DMS 273 (cell line): Measurements from ENCODE around the gene CITED4.

Source experiments
- DNase-seq: peaks from one replicate; lab custom pipeline; 2025; ENCODE audit not compliant: unreplicated experiment; lab: John Stamatoyannopoulos, UW

The CITED4 gene

DNA sequence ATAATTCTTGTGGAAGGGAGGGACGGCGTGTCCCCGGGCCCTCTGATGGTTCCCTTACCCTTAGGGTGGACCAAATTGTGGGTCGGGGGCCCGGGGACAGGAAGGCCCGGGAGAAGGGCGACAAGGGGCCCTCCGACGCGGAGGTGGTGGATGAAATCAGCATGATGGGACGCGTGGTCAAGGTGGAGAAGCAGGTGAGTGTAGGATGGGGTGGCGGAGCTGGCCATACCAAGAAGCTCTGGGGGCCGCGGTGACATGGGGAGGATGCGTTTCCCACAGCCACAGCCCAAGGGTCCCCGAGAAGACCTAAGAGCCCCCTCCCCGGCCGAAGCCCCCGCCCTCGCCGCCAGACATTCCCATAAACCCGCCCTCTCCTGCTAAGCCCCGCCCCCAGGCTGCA lies 24.6 kb downstream of the CITED4 start:
- no peak for DNase-seq

- no peak for DNase-seq
These were observed 25.9 kb downstream of the CITED4 start for GRCh38 chr1:40836283-40836682.

- no peak for DNase-seq
These were observed 27.1 kb downstream of the CITED4 start for GRCh38 chr1:40834968-40835545.

GRCh38 chr1:40833979-40834378 lies 28.2 kb downstream of the CITED4 start:
- DNase-seq: no peak

GRCh38 chr1:40831001-40831732 lies 31.0 kb downstream of the CITED4 start:
- DNase-seq: no peak

GRCh38 chr1:40830419-40830943 lies 31.7 kb downstream of the CITED4 start:
- no peak for DNase-seq

GRCh38 chr1:40829631-40830245 lies 32.4 kb downstream of the CITED4 start:
- no peak for DNase-seq

DNA sequence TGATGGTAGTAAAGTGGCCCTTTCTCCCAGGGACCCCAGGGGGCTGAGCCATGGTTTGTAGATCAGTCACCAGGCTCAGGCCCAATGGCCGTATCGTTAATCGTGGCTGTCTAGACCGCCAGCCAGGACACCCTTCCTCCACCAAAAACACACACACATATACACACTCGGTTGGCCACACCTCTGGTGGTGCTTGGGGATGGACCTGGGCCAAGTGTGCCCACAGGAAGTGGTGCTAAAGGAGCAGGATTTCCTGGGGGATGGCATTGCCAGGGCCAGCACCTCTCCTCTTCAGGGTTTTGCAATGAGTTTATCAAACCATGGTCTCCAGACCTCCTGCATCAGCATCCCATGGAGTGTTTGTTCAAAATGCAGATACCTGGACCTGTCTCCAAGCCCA lies 36.2 kb downstream of the CITED4 start:
- DNase-seq: no peak

GRCh38 chr1:40825435-40825788 lies 36.8 kb downstream of the CITED4 start:
- DNase-seq: no peak

DNA sequence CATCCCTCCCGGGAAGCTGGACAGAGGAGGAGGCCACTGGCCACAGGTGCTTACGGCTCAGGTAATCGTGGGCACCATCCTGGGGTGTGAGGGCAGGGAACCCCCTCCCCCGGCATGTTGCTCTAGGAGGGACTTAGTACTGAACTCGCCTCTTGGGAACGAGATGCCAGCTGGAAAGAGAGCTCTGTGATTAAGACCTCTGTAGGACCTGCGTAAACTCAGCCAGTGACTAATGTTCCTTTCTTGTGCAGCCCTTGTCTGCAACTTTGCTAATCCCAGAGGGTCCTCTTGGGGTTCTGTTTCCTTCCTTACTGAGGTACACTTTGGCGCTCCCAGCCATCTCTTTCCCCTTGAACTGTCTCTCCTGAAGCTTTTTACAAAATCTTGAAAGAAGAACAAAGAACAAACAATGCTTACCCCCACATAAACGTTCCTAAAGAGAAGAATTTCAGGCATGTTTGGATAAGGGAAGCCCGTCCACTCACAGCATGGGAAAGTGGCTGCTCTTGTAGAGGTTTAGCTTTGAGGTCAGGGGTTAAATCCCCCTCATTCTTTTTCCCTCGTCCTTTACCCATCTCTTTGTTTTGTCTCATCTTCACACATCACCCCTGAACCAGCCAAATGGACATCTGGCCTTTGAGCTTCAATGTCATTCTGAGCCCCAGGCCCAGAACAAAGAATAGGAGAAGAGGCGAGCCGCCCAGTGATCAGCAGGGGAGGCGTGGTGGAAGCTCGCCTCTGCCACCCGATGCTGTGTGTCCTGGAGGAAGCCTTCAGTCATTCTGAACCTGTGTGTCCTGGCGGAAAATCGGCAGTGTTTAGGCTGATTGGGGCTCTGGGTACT lies 37.4 kb downstream of the CITED4 start:
- DNase-seq: no peak

DNA sequence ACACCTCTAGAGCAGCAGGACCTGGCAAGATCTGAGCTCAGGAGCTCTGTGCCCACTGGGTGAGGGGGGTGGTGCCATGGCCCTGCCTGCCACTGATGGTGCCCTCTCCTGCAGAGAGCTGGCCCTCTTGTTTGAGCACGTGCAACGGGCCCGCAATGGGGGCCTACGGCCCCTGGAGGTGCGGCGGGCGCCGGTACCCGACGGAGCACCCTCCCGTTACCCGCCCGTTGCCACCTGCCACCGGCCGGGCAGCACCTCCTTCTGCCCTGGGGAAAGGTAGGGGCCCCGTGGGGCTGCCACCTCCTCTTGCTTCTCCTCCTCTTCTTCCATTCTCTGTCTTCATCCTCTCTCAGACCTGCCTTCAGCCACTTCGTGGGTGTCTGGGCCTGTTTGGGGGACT lies 38.2 kb downstream of the CITED4 start:
- DNase-seq: no peak

GRCh38 chr1:40823345-40823744 lies 38.8 kb downstream of the CITED4 start:
- DNase-seq: no peak

GRCh38 chr1:40822890-40823289 lies 39.3 kb downstream of the CITED4 start:
- no peak for DNase-seq

GRCh38 chr1:40820911-40821693 lies 41.1 kb downstream of the CITED4 start:
- DNase-seq: no peak

DNA sequence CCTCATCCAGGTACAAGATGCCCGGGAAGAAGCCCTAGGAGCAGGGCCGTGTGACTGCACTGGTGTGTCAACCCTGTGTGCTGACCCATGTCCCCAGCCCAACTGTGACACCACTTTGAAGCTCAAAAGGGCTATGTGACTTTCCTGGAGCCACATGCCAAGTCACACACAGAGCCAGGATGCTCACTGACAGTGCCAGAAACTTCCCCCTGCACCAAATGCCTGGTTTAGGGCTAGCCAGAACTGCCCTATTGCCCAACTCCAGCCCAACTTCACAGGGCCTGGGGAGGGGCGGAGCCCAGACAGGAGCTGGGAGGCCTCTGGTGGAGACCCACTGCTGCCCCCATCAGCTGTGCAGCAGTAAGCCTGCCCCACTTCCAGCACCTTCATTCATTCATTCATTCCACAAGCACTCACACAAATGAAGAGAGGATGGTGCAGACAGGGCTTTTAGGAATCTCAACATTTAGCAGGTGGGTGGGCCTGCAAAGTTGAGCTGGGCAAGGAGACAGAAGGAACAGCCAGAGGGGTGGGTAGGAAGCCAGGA lies 41.8 kb downstream of the CITED4 start:
- peak; percentile 95 for DNase-seq

- no peak for DNase-seq
These were observed 43.1 kb downstream of the CITED4 start for GRCh38 chr1:40819101-40819500.

DNA sequence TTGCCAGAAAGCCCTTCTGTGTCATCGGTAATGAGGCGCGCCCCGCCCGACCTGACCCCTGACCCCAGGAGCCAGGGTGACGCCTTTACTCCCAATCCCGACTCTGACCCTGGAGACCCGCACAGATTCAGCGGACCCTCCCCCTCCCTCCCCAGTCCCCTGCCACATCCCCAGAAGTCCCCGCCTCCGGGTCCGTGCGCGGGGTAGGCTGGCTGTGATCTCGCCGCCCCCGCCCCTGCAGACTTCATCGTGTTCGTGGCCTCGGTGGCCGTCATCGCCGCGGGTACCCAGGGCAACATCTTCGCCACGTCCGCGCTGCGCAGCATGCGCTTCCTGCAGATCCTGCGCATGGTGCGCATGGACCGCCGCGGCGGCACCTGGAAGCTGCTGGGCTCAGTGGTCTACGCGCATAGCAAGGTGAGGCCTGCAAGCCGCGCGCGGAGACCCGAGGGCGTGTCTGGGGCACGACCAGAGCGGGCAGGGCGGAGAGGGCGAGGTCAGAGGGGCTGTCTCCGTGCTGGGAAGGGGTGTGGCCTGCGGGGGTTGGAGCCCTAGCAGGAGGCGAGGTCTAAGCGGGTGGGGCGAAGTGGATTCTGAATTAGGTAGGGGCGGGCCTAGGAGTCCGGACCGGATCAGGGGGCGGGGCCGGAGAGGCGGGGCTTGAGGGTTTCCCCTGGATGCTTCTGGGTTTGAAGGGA lies 43.8 kb downstream of the CITED4 start:
- DNase-seq: peak; percentile 88

- DNase-seq: no peak
These were observed 44.3 kb downstream of the CITED4 start for GRCh38 chr1:40817791-40818263.

DNA sequence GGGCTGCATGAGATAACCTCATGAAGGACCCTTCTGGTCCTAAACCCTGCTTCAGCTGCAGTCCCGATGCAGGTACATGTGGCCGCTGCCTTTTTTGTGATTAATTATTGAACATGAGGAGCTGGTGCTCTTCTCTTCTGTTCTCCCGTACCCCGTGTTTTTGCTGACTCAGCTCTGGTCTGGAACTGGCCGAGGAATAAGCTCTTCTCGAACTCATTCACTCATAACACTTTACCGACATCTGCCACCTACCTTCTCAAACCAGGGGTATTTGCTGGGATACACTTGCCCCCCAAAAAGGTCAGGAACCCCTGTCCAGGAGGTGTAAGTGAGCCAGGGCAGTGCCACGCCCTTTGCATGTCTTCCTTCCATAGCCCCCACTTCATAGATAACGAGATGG lies 46.7 kb downstream of the CITED4 start:
- no peak for DNase-seq
